T-helper 1 cell treated with Interleukin-12 subunit alpha and Interleukin-12 subunit beta and Interleukin-4 antibody, amounts not matched to agents 30 ng/mL and 1 ng/mL, for 36 hours (primary cell): ENCODE measurements around the gene SSH3. TPM values are rescaled to one million over a fixed set of nuclear protein-coding genes. Genes with fewer than 3 reads are reported as not detected.

Experiments
- intact Hi-C: fragments of 100-400 bp; cut with micrococcal nuclease; formaldehyde crosslinking; loops from one replicate; pipeline ENCODE4 v1.15.1; 2024
- total RNA-seq: library from RNA; stranded (reverse); gene quantifications from 2 replicates; pipeline ENCODE4 v1.2.3, GENCODE V29; 2022

SSH3 gene
- total RNA-seq, 1 donor from 2014 or later = 17.3 TPM

DNA sequence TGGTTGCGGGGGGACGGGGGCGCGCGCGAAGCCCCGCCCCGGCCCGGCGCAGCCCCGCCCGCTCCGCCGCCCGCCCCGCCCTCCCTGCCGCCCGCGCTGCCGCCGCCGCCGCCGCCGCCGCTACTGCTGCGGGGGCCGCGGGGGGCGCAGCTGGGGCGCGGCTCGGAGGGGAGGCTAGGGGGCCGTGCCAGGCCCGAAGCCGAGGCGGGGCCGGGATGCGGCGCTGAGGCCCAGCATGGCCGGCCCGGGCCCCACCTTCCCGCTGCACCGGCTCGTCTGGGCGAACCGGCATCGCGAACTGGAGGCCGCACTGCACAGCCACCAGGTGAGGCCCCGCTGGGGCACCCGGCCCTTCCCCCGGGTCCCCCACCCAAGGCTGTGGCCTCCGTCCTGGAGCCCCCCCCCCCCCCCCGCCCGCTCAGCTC is 14.1 kb upstream of the SSH3 start, which contains the start of gene ANKRD13D:
ANKRD13D (plus strand) TSS at position 78 of the 425 bp plus-strand sequence; CDS start at position 236, 158 bp downstream.
- intact Hi-C loops = loop anchor here (2.0 kb wide), 1 partner anchor 48 kb away; no protein-coding TSS in a partner anchor

DNA sequence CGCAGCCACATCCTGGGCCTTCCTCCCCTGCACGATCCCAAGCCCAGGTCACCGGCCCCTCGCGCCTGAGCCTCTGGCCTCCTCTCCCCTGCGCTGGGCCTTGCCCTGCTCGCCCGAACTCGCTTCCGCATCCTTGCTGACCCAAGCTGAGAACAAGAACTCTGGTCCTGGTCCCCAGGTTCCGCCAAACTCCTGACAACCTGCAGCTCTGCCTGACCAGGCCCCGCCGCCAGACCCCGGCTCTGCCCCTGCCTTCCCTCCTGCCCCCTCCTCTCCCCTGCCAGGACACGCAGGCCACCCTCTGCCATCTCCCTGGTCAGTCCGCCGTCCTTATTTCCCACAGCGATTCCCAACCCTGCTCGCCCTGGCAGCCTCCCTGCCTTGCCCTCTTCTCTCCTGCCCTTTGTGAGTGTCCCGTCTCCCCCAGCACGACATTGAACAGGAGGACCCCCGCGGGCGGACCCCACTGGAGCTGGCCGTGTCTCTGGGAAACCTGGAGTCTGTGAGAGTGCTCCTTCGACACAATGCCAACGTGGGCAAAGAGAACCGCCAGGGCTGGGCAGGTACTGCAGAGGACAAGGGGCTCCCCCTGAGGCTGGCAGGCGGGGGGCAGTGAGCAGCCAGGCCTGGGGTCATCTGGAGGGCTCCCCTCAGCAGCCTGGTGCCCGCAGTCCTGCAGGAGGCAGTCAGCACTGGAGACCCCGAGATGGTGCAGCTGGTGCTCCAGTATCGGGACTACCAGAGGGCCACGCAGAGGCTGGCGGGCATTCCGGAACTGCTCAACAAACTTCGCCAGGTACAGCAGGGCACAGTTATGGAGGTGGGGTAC is 13.5 kb upstream of the SSH3 start:
- intact Hi-C loops = loop anchor here (2.0 kb wide), 1 partner anchor 49 kb away; no protein-coding TSS in a partner anchor

DNA sequence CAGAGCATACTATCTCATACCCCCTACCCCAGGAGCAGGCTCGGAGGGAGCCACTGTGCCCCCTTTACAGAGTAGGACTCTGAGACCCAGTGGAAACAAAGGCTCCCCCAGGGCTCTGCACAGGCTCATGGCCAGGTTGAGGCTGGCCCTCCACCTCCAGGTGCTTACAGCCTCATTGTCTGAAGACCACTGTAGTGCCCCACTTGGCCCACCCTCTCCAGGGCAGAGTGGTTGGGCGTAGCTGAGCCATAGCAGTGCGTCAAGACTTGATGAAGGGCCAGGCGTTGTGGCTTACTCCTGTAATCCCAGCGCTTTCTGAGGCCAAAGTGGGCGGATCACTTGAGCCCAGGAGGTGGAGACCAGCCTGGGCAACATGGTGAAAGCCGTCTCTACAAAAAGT is 12.5 kb upstream of the SSH3 start:
- intact Hi-C loops = no loop called here

DNA sequence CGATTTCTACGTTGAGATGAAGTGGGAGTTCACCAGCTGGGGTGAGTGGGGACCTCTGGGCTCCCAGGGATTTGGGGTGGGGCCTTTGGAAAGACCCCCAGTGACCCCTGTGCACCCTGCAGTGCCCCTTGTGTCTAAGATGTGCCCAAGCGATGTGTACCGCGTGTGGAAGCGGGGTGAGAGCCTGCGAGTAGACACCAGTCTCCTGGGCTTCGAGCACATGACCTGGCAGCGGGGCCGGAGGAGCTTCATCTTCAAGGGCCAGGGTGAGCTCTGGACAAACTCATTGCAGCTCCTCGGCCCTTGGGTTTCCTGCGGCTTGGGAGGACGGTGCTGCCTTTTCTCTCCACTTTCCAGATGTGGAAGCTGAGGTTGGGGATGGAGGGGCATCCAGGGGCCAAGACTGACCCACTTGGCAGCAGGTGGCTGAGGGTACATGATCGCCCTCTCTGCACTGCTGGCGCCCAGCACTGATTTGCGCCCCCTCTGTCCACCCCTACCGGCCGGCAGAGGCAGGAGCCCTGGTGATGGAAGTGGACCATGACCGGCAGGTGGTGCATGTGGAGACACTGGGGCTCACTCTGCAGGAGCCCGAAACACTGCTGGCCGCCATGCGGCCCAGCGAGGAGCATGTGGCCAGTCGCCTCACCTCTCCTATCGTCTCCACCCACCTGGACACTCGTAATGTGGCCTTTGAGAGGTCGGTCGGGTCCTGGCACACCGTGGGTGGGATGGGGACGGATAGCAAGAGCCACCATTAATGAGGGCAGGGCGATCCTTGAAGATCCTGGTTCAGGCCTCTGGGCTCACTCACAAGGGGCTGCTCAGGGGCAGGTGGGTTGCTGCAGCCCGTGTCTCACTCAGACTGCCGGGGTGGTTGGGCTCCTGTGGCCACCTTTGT is 11.6 kb upstream of the SSH3 start:
- intact Hi-C loops = no loop called here

DNA sequence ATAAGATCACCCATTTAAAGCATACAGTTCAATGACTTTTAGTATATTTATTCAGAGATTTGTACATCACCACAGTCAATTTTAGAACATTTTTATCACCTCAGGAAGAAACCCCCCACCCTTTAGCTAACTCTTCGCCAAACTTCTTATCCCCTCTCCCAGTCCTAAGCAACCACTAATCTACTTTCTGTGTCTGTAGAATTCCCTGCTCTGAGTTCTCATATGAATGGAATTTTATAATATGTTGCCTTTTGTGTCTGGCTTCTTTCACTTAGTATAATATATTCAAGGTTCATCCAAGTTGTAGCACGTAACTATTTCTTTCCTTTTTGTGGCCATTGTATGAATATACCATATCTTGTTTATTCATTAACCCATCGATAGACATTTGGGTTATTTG is 10.7 kb upstream of the SSH3 start:
- intact Hi-C loops = no loop called here

DNA sequence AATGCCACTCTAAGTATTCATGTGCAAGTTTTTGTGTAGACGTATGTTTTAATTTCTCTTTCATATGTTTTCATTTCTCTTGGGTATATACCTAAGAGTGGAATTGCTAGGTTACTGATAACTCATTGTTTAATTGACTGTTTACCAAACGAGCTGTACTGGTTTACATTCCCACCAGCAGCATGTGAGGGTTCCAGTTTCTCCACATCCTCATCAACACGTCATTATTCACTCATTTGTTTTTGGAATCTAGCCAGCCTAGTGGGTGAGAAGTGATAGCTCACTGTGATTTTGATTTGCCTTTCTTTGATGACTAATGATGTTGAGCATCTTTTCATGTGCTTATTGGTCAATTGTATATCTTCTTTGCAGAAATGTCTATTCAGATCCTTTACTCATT is 10.2 kb upstream of the SSH3 start:
- intact Hi-C loops = no loop called here

DNA sequence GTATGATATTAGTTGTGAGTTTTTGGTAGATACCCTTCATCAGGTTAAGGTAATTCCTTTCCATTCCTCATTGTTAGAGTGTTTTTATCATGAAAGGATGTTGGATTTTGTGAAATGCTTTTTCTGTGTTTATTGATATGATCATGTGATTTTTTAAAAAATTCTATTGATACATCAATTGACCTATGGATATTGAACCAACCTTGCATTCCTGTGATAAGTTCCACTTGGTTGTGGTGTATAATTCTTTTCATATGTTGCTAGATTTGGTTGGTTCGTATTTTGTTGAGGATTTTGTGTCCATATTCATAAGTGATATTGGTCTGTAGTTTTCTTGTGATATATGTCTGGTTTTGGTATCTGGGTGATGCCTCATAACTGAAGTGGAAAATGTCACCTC is 7.5 kb upstream of the SSH3 start:
- intact Hi-C loops = no loop called here

DNA sequence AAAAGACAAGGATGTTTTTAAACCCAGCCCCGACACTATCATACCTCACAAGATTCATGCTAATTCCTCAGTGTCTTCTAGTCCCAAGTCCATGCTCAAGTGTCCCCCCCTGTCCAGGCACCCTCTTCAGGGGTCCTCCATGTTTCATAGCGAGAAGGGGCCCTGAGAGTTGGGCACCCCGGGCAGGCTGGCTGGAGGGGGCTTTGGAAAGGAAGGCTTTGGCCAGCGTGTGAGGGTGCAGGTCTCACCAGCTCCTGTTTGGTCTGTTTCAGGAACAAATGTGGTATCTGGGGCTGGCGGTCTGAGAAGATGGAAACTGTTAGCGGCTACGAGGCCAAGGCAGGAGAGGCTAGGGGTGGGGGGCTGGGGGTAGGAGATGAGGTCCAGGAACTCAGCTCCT is 4.5 kb upstream of the SSH3 start:
- intact Hi-C loops = no loop called here

DNA sequence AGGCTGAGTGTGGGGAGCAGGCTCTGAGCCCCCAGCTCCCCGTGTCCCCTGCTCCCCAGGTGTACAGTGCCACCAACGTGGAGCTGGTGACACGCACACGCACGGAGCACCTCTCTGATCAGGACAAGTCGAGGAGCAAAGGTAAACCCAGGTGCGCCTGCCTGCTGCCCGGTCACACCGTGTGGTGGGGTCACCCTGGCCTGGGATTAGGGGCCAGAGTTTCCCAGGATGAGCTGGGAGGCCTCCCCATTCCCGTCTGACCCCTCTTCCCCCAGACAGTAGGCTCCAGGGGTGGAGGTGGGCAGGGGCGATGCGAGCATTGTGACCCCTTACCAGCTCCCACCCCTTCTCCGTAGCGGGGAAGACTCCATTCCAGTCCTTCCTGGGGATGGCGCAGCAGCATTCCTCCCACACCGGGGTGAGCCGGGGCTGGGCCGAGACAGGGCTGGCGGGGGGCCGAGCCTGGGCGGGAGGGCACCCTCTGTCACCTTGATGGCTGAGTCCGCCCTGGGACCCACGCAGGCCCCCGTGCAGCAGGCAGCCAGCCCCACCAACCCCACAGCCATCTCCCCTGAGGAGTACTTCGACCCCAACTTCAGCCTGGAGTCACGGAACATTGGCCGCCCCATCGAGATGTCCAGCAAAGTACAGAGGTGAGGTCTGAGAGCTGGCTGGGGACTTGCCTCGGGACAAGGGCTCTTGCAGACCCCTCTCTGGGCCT is 3.7 kb upstream of the SSH3 start:
- intact Hi-C loops = no loop called here

DNA sequence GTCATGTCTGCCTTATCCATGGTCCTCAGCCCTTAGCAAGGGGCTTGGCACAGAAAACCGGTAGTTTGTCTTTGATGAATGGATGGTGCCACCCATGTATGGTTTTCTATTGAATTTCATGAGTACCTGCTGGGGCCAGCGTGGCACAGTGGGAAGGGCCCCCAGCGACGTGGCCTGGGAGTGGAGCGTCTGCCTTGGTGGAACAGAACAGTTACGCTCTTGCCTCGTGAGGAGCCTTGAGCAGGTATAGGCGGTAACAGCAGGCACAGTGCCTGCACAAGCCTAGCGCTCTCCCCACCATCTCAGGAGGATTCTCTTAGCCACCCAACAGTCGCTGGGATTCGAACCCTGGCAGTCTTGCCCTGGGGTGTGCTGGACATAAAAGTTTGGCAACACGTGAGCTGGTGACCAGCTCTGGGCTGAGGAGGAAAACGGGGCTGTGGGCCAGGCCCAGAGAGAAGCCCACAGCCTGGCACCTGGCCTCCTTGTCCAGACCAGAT is 3.0 kb upstream of the SSH3 start:
- intact Hi-C loops = no loop called here

DNA sequence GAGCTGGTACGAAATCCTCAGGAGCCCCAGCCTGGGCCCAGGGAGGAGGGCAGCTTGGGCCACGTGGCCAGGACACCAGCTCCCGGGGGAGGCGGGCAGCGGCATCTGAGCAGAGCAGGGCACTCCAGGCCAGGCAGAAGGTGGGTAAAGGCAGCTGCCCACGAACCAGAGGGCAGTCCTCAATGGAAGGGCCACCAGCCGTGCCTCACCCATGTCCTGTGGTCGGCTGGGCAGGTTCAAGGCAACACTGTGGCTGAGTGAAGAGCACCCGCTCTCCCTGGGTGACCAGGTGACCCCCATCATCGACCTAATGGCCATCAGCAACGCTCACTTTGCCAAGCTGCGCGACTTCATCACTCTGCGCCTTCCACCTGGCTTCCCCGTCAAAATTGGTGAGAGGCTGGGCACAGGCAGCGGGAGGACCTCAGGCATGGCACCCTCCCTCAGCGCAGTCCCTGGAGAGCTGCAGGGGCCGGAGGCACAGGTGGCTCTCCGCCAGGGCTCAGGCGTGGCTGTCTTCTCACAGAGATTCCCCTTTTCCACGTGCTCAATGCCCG is 2.5 kb upstream of the SSH3 start:
- intact Hi-C loops = no loop called here

DNA sequence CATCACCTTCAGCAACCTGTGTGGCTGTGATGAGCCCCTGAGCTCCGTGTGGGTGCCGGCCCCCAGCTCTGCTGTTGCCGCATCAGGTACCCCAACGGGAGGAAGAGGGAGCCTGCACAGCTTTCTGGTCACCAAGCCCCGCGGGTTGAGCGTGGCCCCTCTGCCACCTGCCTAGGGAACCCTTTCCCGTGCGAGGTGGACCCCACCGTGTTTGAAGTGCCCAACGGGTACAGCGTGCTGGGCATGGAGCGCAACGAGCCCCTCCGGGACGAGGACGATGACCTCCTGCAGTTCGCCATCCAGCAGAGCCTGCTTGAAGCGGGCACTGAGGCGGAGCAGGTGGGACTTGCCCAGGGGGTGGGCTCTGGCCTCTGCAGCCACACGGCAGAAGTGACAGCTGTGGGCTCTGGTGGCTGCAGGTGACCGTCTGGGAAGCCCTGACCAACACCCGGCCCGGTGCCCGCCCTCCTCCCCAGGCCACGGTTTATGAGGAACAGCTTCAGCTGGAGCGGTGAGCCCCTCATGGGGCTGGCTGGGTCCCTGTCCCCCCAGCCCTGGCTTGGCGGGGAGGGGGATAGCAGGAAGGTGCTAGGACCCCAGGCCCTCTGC is 1.9 kb upstream of the SSH3 start:
- intact Hi-C loops = no loop called here

DNA sequence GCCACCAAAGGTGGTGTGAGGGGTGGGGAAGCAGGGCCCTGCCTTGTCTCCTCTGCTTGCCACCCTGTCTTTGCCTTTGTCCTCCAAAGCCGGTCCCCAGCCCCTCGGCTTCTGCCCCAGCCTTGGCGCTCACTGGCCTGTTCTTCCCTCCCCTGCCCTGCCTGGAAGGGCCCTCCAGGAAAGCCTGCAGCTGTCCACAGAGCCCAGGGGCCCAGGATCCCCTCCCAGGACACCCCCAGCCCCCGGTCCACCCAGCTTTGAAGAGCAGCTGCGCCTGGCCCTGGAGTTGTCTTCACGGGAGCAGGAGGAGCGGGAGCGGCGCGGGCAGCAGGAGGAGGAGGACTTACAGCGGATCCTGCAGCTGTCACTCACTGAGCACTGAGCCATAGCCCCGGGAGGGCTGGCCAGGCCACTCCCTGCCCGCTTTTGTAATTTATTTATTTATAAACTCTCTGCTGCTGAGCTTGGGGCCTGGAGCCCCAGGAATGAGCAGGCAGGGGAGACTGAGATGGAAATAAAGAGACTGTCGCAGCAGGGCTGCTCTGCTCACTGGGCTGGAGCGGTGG is 1.3 kb upstream of the SSH3 start:
- intact Hi-C loops = no loop called here

DNA sequence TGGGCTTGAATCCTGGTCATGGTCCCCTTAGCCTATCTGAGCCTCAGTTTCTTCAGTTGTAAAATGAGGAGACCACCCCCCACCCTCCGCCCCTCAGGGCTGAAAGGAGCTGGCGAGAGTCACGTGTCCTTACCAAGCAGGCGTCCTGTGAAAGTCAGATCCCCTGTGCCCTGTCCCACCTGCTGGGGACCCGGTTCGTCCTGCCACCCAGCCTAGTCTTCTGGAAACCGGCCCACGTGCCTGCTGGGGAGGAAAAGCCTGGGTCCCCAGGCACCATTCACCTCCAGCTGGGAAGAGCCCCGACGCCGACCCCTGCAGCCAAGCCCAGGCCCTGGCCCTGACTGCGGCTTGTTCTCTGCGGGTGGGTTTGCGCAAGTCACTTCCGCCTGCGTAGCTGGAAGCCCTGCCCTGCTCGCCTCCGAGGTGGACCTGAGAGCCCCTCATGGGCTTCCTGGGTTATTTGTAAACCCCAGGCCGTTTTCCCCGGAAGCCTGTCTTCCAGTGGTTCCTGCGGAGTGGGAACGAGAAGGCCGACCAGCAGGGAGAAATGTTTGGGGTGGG is 679 bp upstream of the SSH3 start:
- intact Hi-C loops = no loop called here

DNA sequence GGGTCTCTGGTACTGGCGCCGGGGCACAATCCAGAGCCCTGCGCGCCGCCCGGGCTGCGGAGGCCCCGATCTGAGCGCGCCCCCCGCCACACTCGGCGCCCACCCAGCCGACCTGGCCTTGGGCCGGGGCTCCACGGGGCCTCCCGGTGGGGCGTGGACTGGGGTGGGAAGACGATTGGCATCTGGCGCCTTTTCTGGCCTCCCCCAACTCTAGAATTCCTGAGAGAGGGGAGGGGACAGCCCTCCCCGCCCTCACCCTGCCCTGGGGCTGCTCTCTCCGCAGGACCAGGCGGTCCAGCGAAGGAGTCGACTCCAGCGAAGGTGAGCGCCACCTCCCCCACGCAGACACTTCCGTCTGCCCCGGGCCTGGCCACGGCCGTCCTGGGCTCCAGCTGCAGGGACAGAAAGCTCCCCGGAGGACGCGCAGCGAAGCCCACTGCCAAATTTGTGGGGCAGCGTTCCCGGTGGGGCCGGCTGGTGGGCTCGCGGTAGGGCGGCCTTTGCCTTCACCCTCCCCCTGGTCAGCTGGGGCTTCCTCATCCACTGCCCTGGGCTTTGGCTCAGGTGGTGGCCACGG is 593 bp downstream of the SSH3 start:
- intact Hi-C loops = no loop called here

DNA sequence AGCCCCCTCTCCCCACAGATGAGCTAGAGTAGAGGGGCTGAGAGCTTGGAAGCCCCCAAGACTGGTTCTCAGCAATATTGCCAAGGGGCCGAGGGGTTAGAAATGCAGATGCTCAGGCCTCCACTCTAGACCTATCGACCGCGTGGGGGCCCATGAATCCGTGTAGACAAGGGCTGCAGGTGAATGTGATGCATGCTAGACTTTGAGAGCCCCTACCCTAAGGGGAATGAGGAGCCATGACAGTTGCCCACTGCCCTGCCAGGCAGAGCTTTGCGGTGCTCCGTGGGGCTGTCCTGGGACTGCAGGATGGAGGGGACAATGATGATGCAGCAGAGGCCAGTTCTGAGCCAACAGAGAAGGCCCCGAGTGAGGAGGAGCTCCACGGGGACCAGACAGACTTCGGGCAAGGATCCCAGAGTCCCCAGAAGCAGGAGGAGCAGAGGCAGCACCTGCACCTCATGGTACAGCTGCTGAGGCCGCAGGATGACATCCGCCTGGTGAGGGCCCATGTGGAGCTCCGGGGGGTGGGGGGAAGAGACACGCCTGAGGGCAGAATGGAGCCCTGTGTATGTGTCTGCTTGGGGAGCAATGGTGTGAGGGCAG is 1.3 kb downstream of the SSH3 start:
- intact Hi-C loops = no loop called here

DNA sequence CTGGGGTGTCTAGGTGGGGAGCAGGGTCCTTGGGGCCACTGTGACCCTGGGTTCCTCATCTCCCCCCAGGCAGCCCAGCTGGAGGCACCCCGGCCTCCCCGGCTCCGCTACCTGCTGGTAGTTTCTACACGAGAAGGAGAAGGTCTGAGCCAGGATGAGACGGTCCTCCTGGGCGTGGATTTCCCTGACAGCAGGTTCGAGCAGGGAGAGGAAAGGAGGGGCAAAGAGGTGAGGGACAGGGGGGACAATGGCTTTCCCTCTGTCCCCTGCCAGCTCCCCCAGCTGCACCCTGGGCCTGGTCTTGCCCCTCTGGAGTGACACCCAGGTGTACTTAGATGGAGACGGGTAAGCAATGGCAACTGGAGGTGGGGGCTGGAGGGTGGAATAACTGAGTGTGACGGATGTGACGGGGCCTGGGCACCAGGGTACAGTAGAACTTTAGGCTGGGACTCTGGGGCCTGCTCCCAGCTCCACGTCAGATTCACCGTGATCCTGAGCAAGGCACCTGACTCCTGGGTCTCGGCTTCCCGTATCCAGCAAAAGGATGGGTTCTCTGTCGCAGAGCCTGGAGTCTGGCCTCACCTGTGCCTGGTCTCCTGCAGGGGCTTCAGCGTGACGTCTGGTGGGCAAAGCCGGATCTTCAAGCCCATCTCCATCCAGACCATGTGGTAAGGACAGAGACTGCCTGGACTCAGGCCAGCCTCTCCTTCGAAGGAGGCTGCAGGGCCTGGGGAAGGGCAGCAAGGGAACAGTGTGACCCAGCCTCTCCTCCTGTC is 3.6 kb downstream of the SSH3 start:
- intact Hi-C loops = no loop called here

DNA sequence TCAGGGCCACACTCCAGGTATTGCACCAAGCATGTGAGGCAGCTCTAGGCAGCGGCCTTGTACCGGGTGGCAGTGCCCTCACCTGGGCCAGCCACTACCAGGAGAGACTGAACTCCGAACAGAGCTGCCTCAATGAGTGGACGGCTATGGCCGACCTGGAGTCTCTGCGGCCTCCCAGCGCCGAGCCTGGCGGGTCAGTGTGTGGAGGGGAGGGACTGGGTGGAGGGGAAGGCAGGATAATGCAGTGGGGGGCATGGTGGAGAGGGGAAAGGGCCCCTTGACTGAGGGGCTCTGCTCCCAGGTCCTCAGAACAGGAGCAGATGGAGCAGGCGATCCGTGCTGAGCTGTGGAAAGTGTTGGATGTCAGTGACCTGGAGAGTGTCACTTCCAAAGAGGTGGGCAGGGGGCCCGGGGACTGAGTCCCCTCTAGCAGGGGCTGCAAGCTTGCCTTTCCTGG is 4.2 kb downstream of the SSH3 start:
- intact Hi-C loops = no loop called here
